GM19351 (cell line): Measurements from ENCODE around the gene CLIC4.
"Not testable (repeated sequence)": the region's sequence is repeated elsewhere in the genome, so short reads cannot be mapped to it uniquely, and the experiment has no call there.

Experiments used
- ATAC-seq: cut with Tn5 transposase; IDR thresholded peaks from one replicate; pipeline ENCODE4 v1.9.1; 2021; ENCODE audit warnings: mild to moderate bottlenecking, moderate library complexity; ENCODE audit not compliant: unreplicated experiment

The CLIC4 gene

DNA sequence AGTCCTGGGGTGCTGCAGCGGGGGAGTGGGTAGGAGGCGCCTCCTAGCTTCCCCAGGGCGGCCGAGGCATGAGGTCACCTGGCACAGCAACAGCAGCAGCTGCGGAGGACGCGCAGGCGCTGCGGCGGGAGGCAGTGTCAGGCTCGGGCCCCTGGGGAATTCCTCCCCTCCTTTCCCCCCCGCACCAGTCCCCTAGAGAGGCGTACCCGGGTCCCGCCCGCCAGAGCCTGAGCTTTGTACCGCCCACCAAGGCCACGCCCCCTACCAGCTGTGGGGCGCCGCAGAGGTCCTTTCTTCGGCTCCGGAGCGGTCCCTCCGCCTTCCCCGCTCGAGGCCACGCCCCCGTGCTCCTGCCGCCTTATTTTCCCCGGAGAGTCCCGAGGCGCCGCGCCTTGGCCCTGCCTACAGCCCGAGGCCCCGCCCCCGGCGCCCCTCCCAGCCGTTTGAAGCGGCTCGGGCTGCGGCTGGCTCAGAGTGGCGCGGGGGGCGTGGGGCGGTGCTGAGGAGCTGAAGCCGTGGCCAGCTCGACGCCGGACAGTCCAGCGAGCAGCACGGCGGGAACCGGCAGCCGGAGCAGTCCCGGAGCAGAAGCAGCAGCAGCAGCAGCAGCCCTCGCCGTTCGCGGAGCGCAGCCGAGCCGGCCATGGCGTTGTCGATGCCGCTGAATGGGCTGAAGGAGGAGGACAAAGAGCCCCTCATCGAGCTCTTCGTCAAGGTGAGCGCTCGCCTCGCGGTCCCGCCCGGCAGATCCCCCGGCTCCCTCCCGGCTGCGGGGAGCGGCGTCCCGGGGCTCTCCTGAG lies at the start of gene CLIC4:
TSS of gene CLIC4 (plus strand) at position 537 of the 800 bp plus-strand sequence. CDS start at position 644, 107 bp downstream.
- ATAC-seq = peak; percentile 60

DNA sequence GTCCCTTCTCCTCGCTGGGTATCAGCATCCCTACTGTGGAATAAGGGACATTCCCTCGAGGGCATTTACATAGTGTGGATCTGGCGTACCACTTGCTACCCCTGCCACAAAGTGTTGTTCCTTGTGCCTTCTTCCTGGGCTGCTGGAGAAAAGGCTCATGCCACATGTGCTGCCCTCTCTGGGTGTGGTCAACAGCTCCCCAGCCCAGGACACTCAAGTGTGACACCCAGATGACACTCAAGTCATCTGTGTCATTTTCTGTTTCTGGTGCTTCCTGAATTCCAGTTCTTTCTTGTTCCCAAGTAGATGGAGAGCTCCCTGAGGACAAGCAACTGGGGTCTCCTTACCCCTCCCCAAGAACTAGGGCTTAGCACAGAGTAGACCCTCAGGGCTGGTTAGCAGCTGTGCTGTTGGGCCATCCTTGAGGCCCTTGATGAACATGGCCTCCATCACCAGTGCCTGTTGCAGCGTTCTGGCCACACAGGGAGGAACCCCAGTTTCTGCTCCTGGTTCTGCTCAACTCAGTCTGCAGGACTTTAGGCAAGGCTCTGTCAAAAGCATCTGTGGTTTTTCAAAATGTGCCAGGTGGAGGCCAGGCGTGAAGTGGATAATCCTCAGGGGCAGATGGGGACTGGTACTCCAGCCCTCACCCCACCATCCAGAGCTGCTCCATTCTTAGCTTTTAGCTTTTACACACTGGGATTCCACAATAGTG lies 49.0 kb upstream of the CLIC4 start:
- no peak for ATAC-seq

DNA sequence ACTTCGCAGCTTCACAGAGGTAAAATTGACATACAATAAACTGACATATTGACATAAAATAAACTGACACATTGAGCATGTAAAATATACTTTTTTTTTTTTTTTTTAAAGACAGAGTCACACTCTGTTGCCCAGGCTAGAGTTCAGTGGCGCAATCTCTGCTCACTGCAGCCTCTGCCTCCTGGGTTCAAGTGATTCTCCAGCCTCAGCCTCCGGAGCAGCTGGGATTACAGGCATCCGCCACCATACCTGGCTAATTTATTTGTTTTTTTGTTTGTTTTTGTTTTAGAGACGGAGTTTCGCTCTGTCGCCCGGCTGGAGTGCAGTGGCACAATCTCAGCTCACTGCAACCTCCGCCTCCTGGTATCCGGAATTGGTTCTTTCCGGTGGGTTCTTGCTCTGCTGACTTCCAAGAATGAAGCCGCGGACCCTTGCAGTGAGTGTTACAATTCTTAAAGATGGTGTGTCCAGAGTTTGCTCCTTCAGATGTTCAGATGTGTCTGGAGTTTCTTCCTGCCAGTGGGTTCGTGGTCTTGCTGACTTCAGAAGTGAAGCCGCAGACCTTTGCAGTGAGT lies 48.4 kb upstream of the CLIC4 start:
- ATAC-seq = no peak

DNA sequence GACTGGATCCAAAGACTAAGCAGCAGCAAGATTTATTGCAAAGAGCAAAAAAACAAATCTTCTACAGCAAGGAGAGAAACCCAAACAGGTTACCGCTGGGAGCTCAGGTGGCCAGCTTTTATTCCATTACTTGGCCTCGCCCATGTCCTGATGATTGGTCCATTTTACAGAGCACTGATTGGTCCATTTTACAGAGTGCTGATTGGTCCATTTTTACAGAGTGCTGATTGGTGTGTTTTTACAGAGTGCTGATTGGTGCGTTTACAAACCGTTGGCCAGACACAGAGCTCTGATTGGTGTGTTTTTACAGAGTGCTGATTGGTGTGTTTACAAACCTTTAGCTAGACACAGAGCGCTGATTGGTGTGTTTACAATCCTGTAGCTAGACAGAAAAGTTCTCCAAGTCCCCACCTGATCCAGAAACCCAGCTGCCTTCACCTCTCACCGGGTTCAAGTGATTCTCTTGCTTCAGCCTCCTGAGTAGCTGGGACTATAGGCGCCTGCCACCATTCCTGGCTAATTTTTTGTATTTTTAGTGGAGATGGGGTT lies 47.7 kb upstream of the CLIC4 start:
- ATAC-seq = not testable (repeated sequence)

DNA sequence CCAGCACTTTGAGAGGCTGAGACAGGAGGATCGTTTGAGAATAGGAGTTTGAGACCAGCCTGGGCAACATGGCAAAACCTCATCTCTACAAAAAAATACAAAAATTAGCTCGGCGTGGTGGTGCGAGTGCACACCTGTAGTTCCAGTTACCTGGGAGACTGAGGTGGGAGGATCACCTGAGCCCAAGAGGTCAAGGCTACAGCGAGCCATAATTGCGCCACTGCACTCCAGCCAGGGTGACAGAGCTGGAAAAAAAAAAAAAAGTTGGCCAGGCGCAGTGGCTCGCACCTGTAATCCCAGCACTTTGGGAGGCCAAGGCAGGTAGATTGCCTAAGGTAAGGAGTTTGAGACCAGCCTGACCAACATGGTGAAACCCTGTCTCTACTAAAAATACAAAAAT lies 46.9 kb upstream of the CLIC4 start:
- ATAC-seq = not testable (repeated sequence)

DNA sequence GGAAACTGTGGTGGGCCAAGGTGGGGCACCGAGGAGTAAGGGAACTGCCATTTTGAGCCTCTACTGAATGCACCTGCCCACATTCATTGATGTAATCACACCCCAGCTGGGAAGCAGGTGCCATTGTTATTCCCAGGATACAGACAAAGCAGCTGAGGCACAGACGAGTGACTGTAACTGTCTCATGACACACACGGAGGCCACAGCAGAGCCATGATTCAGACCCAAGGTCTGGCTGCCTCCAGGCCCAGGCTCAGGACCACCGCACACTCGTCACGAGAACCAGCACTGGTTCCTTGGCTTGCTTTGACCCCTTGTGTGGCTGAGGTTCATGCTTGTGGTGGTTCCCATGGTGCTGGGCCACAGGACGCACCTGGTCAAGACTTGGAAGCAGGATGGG lies 45.6 kb upstream of the CLIC4 start:
- ATAC-seq = no peak

DNA sequence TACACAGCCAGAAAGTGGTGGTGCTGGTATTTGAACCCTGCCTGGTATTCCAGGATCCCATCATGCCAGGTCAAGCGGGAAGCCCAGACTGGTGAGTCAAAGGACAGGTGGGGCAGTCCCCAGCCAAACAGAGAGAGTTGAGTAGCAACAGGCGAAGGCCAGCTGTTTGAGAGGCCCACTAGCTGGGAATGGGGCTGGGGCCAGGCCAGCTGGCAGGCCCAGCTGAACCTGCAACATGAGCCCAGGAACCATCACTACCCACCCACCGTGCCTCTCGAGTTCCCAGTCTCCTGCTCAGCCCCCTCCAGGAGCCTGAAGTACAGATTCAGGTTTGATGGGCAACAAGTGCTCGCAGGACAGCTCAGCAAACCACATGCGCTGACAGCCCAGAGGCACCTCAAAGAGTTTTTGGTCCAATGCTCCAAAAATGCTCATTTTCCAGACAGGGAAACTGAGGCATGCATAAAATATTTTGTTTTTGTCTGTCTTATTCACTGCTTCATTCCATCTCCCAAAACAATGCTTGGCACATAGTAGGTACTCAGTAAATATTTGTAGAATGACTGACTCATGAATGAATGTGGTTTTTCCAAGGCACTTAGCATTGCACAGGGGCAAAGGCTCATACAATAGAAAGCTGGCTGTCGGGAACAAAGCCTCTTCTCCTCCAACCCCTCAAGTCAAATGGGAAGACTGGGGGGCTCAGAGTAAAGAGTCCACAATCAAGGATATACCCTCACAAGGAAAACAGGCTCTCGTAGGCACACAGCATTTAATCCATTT lies 42.5 kb upstream of the CLIC4 start:
- ATAC-seq = no peak

DNA sequence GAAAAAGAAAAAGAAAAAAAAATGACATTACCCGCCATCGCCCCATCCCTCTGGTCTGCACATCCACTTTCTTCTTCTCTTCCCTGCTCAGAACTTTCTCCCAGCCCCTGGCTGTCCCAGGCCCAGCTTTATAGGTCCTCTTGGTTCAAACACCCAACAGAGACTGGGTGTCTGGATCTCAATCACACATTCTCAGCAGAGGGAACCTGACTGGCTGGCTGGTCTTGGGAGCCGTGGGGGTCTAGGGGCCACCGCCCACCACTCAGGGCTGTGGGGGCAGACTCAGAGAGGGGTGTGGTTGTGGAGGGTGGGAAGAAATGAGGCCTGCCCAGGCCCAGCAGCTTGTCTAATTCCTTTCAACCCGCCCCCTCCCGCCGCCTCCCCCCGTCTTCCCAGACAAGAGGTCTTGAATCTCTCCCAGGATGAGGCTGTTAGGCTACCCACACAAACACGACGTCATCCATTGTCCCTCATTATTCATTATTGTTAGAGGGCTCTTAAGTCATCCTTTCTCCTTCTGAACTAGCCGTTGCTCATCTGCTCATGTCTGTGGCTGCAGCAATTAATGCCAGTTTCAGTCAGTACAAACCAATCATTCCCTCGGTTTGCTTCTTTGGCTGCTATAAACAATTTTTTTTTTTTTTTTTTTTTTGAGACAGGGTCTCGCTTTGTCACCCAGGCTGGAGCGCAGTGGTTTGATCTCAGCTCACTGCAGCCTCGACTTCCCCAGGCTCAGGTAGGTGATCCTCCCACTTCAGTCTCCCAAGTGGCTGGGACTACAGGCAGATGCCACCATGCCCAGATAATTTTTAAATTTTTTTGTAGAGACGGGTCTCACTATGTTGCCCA lies 40.6 kb upstream of the CLIC4 start:
- ATAC-seq = no peak

DNA sequence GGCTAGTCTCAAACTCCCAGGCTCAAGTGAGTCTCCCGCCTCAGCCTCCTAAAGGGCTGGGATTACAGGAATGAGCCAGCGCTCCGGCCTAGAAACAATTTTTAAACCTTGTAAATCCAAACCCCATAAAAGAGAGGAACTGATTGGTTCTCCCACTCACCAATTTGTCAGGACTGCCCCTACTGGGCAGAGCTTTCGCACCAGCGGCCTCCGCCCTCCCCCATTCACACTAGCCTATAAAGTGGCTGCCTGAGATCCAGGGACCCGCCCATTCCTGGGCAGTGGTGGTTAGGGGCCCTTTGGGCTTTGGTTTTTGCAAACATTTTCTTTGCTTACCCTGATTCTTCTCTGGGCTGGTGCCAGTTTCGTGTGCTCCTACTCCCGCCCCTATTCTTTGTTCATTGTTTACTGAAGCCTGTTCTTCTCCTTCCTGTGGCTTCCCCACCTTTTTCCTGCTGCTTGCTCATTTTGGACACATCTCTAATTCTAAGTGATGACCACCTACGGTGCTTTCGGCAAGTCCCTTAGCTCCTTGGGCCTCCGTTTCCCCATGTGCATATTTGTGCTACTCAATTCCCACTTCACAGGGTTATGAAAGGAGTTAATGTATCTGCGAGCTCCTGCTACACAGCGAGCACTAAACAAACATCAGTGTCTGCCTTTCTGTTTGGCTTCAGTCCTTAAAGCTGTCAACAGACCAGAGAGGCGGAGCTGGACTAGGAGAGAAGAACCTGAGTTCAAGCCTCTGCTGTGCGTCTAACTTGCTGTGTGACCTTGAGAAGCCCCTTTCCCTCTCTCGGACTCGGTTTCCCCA lies 39.8 kb upstream of the CLIC4 start:
- peak; percentile 57 for ATAC-seq

DNA sequence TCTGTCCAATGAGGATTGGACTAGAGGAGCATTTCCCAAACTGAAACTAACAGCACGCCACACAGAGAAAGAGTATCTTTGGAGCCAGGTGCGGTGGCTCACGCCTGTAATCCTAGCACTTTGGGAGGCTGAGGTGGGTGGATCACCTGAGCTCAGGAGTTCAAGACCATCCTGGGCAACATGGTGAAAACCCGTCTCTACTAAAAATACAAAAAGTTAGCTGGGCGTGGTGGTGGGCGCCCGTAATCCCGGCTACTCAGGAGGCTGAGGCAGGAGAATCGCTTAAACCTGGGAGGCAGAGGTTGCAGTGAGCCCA lies 39.2 kb upstream of the CLIC4 start:
- ATAC-seq = not testable (repeated sequence)

DNA sequence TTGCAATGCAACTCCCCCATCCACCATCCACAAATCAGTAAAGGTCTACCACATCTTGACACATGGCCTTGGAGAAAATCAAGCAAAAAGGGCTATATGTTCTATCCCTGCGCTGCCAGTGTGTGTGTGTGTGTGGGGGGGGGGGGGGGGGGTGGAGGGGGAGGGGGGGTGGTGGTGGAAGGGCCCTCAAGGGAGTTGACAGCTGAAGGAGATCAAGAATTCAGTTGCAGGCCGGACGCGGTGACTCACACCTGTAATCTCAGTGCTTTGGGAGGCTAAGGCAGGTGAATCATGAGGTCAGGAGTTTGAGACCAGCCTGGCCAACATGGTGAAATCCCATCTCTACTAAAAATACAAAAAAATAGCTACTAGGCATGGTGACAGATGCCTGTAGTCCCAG lies 37.6 kb upstream of the CLIC4 start:
- ATAC-seq = no peak

DNA sequence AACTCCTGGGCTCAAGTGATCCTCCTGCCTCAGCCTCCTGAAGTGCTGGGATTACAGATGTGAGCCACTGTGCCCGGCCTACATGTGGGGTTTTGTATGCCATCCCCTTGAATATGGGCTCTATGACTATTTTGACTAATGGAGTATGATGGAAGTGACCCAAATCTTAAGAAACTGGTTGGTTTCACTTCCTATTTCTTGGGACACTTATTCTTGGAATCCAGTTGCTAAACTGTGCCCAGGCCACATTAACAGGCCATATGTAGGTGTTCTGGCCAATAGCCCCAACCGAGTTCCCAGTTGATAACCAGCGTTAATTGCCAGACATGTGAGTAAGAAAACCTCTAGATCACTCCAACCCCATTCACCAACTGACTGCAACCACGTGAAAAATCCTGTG lies 36.3 kb upstream of the CLIC4 start:
- ATAC-seq = no peak

DNA sequence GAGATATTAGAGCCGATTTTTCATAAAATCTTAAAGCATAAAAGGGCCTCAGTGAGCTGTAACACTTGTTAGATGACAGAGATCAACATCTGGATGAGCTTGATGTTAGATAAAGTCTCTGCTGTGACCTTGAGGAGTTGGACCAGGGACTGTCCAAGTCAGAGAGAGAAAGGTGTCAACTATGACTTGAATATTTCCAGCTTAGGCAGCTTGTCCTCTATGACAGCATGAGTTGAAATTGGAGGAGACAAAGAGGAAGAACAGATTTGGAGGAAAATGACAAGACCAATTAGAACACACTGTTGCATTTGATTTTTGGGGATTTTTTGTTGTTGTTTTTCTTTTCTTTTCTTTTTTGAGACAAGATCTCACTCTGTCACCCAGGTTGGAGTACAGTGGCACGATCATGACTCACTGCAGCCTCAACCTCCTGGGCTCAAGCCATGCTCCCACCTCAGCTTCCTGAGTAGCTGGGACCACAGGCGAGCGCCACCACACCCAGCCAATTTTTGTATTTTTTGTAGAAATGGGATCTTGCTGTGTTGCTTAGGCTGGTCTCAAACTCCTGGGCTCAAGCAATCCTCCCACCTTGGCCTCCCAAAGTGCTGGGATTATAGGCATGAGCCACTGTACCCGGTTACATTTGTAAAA lies 35.3 kb upstream of the CLIC4 start:
- no peak for ATAC-seq

DNA sequence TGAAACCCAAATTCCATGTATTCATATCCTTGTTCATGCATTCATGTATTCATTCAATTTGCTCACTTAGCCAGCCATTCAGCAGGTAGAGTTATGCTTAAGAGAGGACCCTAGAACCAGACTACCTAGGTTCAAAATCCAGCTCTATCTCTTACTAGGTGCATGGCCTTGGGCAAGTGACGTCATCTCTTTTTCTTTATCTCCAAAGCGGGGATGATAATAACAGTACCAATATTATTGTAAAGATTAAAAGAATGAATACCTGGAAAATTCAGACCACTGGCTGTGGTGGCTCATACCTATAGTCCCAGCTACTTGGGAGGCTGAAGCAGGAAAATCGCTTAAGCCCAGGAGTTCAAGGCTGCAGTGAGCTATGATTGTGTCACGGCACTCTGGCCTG lies 33.9 kb upstream of the CLIC4 start:
- no peak for ATAC-seq

DNA sequence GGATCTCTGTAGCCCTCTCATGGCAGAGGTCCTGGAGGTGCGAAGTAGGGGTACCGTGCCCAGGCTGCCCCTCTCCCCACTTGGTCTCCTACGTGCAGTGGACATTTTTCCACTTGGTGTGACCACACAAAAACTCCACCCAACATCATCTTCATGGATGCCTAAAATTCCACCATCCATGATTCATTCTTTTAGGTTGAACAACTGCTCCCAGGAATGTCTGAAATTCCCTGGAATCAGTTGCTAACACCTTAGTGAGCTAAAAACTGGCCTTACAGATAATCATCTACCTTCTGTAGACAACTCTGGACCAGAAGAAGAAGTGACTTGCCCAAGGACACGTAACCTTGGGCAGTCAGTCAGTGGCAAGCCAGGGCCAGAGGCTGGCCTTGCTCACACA lies 32.1 kb upstream of the CLIC4 start:
- no peak for ATAC-seq

DNA sequence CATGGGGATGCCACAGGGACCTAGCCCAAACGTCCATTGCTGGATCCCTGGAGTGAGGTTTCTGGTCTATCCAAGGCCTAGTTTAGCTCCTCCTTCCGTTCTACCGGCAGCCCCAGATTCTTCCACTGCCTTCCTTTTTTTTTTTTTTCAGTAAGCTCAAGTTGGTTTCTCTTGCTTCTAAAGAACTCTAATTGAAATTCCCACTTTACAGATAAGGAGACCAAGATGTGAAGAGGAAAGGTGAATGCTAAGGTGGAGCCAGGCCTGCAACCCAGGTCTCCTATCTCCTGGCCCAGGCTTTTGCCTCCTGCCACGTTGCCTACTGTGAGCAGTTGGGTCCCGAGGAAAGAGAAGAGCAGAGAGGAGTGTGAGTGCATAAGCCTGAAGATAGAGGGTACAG lies 31.5 kb upstream of the CLIC4 start:
- ATAC-seq = no peak

DNA sequence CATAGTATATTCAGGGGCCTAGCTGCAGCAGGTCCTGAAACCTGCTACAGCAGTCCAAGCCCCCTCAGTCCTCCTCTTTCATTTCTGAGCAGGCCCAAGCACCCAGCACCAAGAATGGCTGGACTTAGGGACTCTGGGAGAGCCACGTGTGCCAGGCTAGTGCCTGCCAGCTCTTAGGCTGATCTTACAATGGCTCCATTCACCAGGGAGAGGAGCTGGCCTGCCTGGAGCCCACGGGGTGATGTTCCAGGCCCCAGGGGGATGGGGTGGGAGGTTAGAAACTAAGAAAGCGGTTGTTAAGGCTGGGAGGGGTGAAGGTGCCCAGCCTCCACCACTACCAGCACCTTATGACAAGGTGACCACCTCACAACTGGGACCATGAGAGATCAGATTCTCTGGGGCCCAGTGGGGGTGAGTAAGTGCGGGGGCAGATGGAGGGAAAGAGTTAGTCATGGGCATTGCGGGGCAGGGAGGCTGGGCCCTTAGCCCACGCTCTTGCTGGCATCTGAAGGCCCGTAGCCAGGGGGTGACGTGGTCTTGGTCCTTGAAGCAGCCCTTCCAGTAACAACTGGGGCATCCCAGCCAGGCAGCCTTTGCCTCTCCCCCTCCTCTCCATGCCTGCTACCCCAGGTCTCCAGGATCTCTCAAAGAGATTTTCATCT lies 30.3 kb upstream of the CLIC4 start:
- no peak for ATAC-seq

DNA sequence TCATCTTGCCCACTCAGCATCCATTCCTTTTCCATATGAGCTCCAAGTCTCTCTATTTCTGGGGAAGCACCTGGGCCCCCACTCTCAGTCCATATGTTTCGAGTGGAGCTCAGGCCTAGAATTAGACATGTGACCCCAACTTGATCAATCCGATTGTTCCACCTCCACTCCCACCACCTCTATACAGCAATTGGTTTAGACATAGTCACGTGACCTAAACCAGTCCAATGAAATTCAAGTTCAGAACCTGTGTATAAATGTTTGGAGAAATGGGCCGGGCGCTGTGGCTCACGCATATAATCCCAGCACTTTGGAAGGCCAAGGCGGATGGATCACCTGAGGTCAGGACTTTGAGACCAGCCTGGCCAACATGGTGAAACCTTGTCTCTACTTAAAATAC lies 29.6 kb upstream of the CLIC4 start:
- ATAC-seq = no peak
